HL-60 (cell line): ENCODE measurements around the gene TMEM240.

Experiments used
- POLR2AphosphoS5 ChIP-seq: IDR thresholded peaks from 2 replicates; pipeline ENCODE4 v1.6.1; 2012; ENCODE audit warnings: low read depth
- TF ChIP-seq, protein P1 (sequence below): IDR thresholded peaks from one replicate; pipeline ENCODE4 v1.5.1; 2011; ENCODE audit warnings: low read length, control low read depth, inconsistent platforms; ENCODE audit not compliant: insufficient read depth
- TF ChIP-seq, protein P2 (sequence below): IDR thresholded peaks from 2 replicates; pipeline ENCODE4 v1.6.1; 2012; ENCODE audit warnings: low read depth; ENCODE audit not compliant: insufficient replicate concordance

DNA sequence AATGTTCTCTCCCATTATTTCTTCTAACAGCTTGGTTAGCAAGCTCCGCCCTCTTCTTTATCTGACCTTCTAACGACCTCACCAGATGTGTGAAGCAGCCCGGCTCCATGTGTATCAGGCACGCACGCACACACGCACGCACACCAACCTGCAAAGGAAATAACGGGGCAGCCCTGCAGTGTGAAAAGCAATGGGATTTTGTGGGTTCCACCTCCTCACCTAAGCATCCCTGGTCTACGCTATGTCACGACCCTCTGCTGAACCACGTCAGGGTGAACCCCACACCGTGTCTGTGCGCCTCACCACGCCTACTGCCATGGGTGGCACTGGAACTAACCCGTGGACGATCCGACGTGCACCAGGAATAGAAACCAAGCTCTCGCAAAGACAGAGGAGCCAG is 23.8 kb upstream of the TMEM240 start:
- TF ChIP-seq, protein P1, sequence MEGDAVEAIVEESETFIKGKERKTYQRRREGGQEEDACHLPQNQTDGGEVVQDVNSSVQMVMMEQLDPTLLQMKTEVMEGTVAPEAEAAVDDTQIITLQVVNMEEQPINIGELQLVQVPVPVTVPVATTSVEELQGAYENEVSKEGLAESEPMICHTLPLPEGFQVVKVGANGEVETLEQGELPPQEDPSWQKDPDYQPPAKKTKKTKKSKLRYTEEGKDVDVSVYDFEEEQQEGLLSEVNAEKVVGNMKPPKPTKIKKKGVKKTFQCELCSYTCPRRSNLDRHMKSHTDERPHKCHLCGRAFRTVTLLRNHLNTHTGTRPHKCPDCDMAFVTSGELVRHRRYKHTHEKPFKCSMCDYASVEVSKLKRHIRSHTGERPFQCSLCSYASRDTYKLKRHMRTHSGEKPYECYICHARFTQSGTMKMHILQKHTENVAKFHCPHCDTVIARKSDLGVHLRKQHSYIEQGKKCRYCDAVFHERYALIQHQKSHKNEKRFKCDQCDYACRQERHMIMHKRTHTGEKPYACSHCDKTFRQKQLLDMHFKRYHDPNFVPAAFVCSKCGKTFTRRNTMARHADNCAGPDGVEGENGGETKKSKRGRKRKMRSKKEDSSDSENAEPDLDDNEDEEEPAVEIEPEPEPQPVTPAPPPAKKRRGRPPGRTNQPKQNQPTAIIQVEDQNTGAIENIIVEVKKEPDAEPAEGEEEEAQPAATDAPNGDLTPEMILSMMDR, result no peak
- 0 out of 2 replicates have a peak, but pooled peaks have one; percentile 23 for TF ChIP-seq POLR2AphosphoS5
- TF ChIP-seq, protein P2, sequence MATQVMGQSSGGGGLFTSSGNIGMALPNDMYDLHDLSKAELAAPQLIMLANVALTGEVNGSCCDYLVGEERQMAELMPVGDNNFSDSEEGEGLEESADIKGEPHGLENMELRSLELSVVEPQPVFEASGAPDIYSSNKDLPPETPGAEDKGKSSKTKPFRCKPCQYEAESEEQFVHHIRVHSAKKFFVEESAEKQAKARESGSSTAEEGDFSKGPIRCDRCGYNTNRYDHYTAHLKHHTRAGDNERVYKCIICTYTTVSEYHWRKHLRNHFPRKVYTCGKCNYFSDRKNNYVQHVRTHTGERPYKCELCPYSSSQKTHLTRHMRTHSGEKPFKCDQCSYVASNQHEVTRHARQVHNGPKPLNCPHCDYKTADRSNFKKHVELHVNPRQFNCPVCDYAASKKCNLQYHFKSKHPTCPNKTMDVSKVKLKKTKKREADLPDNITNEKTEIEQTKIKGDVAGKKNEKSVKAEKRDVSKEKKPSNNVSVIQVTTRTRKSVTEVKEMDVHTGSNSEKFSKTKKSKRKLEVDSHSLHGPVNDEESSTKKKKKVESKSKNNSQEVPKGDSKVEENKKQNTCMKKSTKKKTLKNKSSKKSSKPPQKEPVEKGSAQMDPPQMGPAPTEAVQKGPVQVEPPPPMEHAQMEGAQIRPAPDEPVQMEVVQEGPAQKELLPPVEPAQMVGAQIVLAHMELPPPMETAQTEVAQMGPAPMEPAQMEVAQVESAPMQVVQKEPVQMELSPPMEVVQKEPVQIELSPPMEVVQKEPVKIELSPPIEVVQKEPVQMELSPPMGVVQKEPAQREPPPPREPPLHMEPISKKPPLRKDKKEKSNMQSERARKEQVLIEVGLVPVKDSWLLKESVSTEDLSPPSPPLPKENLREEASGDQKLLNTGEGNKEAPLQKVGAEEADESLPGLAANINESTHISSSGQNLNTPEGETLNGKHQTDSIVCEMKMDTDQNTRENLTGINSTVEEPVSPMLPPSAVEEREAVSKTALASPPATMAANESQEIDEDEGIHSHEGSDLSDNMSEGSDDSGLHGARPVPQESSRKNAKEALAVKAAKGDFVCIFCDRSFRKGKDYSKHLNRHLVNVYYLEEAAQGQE, result no peak
